ENCODE measurements around the gene DNMT3B.

The DNMT3B gene

DNA sequence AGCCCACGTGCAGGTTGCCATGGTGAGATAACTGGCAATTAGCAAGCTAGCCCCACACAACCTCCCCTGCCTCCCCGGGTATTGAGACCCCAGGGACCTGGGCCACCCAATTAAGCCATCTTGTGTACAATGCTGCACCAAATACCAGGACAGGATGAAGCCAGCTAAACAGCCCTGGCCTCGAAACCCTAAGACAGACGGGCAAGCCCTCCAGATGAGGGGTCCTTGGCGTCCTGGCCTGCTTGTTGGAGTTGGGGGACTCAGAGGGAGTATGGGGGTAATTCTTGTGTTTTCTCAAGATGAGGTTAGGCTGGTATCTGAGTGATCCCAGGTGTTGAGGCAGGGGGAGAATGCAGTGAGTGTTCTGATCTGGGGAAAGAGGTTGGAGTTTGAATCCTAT, 48.8 kb downstream of the DNMT3B start:
- no peaks in the 10 kb centered on the region for H3K36me3 Mint-ChIP-seq (ENCODE audit: low read depth)

DNA sequence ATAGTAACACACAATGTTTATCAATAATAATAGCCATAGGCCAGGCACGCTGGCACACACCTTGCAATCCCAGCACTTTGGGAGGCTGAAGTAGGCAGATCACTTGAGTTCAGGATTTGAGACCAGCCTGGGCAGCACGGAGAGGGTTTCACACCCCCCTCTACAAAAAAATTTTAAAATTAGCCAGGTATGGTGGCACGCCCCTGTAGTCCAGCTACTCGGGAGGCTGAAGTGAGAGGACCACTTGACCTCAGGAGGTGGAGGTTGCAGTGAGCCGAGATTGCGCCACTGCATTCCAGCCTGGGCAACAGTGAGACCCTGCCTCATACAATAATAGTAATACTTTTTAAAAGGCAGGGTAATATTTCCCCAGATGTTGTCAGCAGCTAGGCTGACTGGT, 49.7 kb downstream of the DNMT3B start:
- no peaks in the 10 kb centered on the region for H3K4me1 Mint-ChIP-seq (ENCODE audit: low read depth)
- H3K36me3 Mint-ChIP-seq (ENCODE audit: low read depth), result no peaks in the 10 kb centered on the region
- no peak overlapping the region for H3K27ac Mint-ChIP-seq
- no peak for DNase-seq (ENCODE audit: low spot score)
- no peaks in the 10 kb centered on the region for H3K9me3 Mint-ChIP-seq
- no peaks in the 10 kb centered on the region for H3K27me3 Mint-ChIP-seq (ENCODE audit: low read depth)
- H3K4me3 Mint-ChIP-seq, result no peak overlapping the region

More for the DNA sequence above, 48.8 kb downstream of the DNMT3B start:
- no peak for DNase-seq (ENCODE audit: low spot score)
- H3K27ac Mint-ChIP-seq, result no peak overlapping the region
- H3K9me3 Mint-ChIP-seq, result no peaks in the 10 kb centered on the region
- H3K27me3 Mint-ChIP-seq (ENCODE audit: low read depth), result no peaks in the 10 kb centered on the region
- H3K4me1 Mint-ChIP-seq (ENCODE audit: low read depth), result no peaks in the 10 kb centered on the region
- H3K4me3 Mint-ChIP-seq, result no peak overlapping the region

- H3K4me1 Mint-ChIP-seq (ENCODE audit: low read depth), result peaks cover 40% of the 10 kb centered on the region
- peaks cover 11% of the 10 kb centered on the region for H3K36me3 Mint-ChIP-seq (ENCODE audit: low read depth)
- no peaks in the 10 kb centered on the region for H3K27me3 Mint-ChIP-seq (ENCODE audit: low read depth)
- H3K9me3 Mint-ChIP-seq, result no peaks in the 10 kb centered on the region
- H3K27ac Mint-ChIP-seq, result peak overlapping the region; percentile 99
- DNase-seq (ENCODE audit: low spot score), result no peak
- H3K4me3 Mint-ChIP-seq, result peak overlapping the region; percentile 98
These were observed 58.0 kb downstream of the DNMT3B start for GRCh38 chr20:32819992-32820697.

DNA sequence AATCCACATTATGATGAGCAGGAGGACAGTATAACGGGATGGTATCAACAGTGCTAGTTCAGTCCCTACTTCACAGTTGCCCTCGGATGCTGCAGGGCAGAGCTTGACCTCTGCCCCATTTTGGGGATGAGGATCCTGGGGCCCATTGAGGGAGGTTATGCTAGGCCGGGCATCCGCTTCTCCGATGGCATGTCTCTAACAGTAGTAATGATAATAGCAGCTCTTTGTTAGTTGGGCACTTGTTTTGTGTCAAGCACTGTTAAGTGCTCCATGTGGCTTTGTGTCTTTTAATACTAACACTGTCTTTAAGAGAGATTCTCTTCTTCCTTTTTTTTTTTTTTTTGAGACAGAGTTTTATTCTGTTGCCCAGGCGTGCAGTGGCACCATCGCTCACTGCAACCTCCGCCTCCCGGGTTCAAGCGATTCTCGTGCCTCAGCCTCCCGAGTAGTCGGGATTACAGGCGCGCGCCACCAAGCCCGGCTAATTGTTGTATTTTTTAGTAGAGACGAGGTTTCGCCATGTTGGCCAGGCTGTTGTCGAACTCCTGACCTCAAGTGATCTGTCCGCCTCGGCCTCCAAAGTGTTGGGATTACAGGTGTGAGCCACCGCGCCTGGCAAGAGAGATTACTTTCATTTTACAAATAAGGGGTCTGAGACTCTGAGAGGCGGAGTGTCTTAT, 58.7 kb downstream of the DNMT3B start:
- peak overlapping the region; percentile 98 for H3K4me3 Mint-ChIP-seq
- no peak for DNase-seq (ENCODE audit: low spot score)
- peaks cover 15% of the 10 kb centered on the region for H3K36me3 Mint-ChIP-seq (ENCODE audit: low read depth)
- H3K4me1 Mint-ChIP-seq (ENCODE audit: low read depth), result peaks cover 41% of the 10 kb centered on the region
- no peaks in the 10 kb centered on the region for H3K27me3 Mint-ChIP-seq (ENCODE audit: low read depth)
- H3K9me3 Mint-ChIP-seq, result no peaks in the 10 kb centered on the region
- H3K27ac Mint-ChIP-seq, result peak overlapping the region; percentile 99

- no peak for DNase-seq (ENCODE audit: low spot score)
These were observed 60.0 kb downstream of the DNMT3B start for GRCh38 chr20:32822225-32822624.

DNA sequence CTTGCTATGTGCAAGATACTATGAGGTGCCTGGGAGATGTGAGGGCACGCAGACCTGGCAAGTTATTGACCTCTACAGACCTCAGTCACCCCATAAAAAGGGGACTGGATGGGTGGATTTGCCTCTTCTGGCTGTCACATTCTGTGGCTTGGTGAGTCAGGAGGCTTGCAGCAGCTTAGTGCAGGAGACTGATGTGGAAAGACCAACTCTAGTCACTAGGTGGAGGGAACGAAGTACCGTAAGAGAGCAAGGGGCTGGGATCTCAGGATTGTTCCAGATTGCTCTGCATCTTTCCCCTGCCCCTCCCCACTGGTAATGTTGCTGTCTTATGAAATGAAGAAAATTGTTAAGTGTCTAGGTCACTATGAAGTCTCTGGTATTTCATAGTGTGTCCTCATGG, 60.9 kb downstream of the DNMT3B start:
- H3K27ac Mint-ChIP-seq, result peak overlapping the region; percentile 38
- no peaks in the 10 kb centered on the region for H3K9me3 Mint-ChIP-seq
- no peaks in the 10 kb centered on the region for H3K27me3 Mint-ChIP-seq (ENCODE audit: low read depth)
- H3K4me1 Mint-ChIP-seq (ENCODE audit: low read depth), result peaks cover 43% of the 10 kb centered on the region
- H3K4me3 Mint-ChIP-seq, result peak overlapping the region; percentile 17
- DNase-seq (ENCODE audit: low spot score), result peak; percentile 16
- peaks cover 30% of the 10 kb centered on the region for H3K36me3 Mint-ChIP-seq (ENCODE audit: low read depth)

More at GRCh38 chr20:32822225-32822624, 60.0 kb downstream of the DNMT3B start:
- Mint-ChIP-seq H3K4me3 (peak overlapping the region; percentile 98), H3K27me3 (ENCODE audit: low read depth) (no peaks in the 10 kb centered on the region), H3K27ac (no peak overlapping the region), H3K9me3 (no peaks in the 10 kb centered on the region), H3K4me1 (ENCODE audit: low read depth) (peaks cover 41% of the 10 kb centered on the region), H3K36me3 (ENCODE audit: low read depth) (peaks cover 21% of the 10 kb centered on the region)

DNA sequence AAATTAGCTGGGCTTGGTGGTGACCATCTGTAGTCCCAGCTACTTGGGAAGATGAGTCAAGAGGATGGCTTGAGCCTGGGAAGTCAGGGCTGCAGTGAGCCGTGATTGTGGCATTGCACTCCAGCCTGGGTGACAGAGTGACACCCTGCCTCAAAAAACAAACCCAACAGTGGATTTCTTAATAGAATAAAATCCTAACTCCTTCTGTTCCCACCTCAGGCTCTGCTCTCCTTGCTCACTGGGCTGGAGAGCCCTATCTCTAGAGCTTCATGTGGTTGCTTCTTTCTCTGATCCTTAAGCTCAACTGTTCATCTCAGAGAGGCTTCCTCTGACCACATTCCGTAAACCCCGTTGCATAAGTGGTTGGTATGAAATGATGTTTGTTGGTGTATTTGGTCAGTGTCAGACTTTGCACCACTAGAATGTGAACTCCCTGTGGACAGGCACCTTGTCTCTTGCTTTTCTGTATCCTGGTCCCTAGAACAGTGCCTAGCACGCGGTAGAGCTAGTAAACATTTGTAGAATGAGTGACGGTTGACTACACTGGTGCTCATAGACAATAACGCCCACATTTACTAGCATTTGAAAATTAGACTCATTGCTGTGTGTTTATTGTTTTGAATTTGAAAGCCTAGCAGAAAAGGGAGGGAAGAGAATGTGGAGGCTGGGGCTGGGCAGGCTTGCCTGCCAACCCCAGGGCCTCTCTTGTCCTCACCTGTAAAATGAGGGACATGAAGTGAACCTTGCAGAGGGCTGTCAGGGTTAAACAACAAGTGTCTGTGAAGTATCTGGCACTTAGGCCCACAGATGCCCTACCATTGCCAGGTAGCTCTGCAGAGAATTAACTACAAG, 61.8 kb downstream of the DNMT3B start:
- Mint-ChIP-seq H3K27ac (peak overlapping the region; percentile 57), H3K36me3 (ENCODE audit: low read depth) (peaks cover 37% of the 10 kb centered on the region), H3K9me3 (no peaks in the 10 kb centered on the region), H3K4me1 (ENCODE audit: low read depth) (peaks cover 46% of the 10 kb centered on the region), H3K4me3 (no peak overlapping the region), H3K27me3 (ENCODE audit: low read depth) (no peaks in the 10 kb centered on the region)
- no peak for DNase-seq (ENCODE audit: low spot score)

DNA sequence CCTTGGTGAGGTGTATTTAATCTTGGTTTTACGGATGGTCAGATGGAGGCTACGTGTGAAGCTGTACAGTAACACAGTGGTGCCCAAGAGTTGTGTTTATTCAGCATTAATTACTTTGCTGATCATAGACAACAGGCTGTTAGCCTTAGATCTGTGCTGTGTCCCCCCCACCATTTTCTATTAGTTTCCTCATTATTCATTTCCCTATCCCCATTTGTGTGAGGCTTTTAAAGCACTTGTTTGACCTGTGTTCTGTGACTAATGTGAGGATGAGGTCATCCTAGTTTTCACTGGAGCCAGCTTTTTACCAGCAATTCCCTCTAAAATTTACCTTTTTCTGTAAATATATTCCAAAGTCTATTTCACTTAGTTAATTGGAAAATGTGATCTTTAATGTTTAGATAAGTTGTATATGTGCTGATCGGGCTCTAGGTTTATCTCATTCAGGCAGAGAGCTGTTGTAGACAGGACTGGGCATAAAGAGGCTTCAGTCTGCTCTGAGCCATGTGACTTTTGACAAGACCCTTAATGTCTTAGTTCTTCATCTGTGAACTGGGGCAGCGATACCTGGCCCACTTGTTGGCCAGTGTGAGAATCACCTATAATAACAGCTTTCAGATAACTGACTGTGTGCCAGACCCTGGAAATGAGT, 66.0 kb downstream of the DNMT3B start:
- no peak for DNase-seq (ENCODE audit: low spot score)
- Mint-ChIP-seq H3K27ac (no peak overlapping the region), H3K9me3 (no peaks in the 10 kb centered on the region), H3K4me1 (ENCODE audit: low read depth) (peaks cover 40% of the 10 kb centered on the region), H3K36me3 (ENCODE audit: low read depth) (peaks cover 61% of the 10 kb centered on the region), H3K27me3 (ENCODE audit: low read depth) (no peaks in the 10 kb centered on the region), H3K4me3 (no peak overlapping the region)

- H3K4me1 Mint-ChIP-seq (ENCODE audit: low read depth), result peaks cover 35% of the 10 kb centered on the region
- H3K9me3 Mint-ChIP-seq, result no peaks in the 10 kb centered on the region
- no peak overlapping the region for H3K4me3 Mint-ChIP-seq
- no peak for DNase-seq (ENCODE audit: low spot score)
- no peaks in the 10 kb centered on the region for H3K27me3 Mint-ChIP-seq (ENCODE audit: low read depth)
- H3K36me3 Mint-ChIP-seq (ENCODE audit: low read depth), result peaks cover 63% of the 10 kb centered on the region
- H3K27ac Mint-ChIP-seq, result peak overlapping the region; percentile 34
These were observed 67.3 kb downstream of the DNMT3B start for GRCh38 chr20:32829311-32830005.

- no peaks in the 10 kb centered on the region for H3K27me3 Mint-ChIP-seq (ENCODE audit: low read depth)
- peaks cover 65% of the 10 kb centered on the region for H3K36me3 Mint-ChIP-seq (ENCODE audit: low read depth)
- DNase-seq (ENCODE audit: low spot score), result no peak
- H3K27ac Mint-ChIP-seq, result no peak overlapping the region
- no peak overlapping the region for H3K4me3 Mint-ChIP-seq
- no peaks in the 10 kb centered on the region for H3K9me3 Mint-ChIP-seq
- H3K4me1 Mint-ChIP-seq (ENCODE audit: low read depth), result peaks cover 33% of the 10 kb centered on the region
These were observed 68.3 kb downstream of the DNMT3B start for GRCh38 chr20:32830437-32830836.

DNA sequence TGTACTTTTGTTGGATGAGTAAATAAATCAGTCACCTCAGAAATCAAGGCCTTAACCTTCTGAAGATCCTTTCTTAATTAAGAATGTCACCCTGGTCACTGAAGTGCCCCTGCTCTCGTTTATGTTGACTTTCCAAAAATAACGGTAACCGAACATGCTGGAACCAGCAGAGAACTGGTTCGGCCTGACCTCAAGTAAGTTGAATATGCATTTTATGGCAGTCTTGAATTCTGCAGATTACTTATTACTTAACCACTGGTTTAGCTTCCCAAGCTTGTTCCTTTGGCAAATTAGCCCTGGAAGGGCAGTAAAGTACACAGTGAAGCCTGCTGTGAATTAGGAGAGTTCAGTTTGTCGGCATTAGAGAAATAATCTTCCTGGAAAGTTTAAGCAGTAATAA, 69.8 kb downstream of the DNMT3B start:
- Mint-ChIP-seq H3K4me1 (ENCODE audit: low read depth) (peaks cover 35% of the 10 kb centered on the region), H3K4me3 (peak overlapping the region; percentile 61), H3K36me3 (ENCODE audit: low read depth) (peaks cover 67% of the 10 kb centered on the region), H3K27me3 (ENCODE audit: low read depth) (no peaks in the 10 kb centered on the region), H3K27ac (no peak overlapping the region), H3K9me3 (no peaks in the 10 kb centered on the region)
- no peak for DNase-seq (ENCODE audit: low spot score)

- Mint-ChIP-seq H3K36me3 (ENCODE audit: low read depth) (peaks cover 66% of the 10 kb centered on the region), H3K9me3 (no peaks in the 10 kb centered on the region), H3K27ac (peak overlapping the region; percentile 49), H3K4me1 (ENCODE audit: low read depth) (peaks cover 40% of the 10 kb centered on the region), H3K27me3 (ENCODE audit: low read depth) (no peaks in the 10 kb centered on the region), H3K4me3 (peak overlapping the region; percentile 61)
- DNase-seq (ENCODE audit: low spot score), result no peak
These were observed 70.5 kb downstream of the DNMT3B start for GRCh38 chr20:32832664-32833063.

GRCh38 chr20:32834972-32835371, 72.8 kb downstream of the DNMT3B start:
- no peak for DNase-seq (ENCODE audit: low spot score)
- Mint-ChIP-seq H3K4me3 (no peak overlapping the region), H3K27me3 (ENCODE audit: low read depth) (no peaks in the 10 kb centered on the region), H3K36me3 (ENCODE audit: low read depth) (peaks cover 64% of the 10 kb centered on the region), H3K27ac (no peak overlapping the region), H3K9me3 (no peaks in the 10 kb centered on the region), H3K4me1 (ENCODE audit: low read depth) (peaks cover 34% of the 10 kb centered on the region)

Measured in T-helper 2 cell treated with Interferon-gamma antibody and Interleukin-4, amounts not matched to agents 5 μg/mL and 100 μg/mL, for 36 hours (primary cell).